HEK293 (cell line): ENCODE data around the gene NTN3.

Source experiments
- PRDM1 ChIP-seq: fragments of 450-650 bp; formaldehyde crosslinking; IDR thresholded peaks from 2 replicates; pipeline ENCODE4; 2016; ENCODE audit warnings: missing biosample characterization, missing genetic modification characterization
- TRIM28 ChIP-seq: IDR thresholded peaks from 2 replicates; pipeline ENCODE4 v1.6.1; 2011; ENCODE audit warnings: low read length, control low read depth, borderline replicate concordance
- ZNF223 ChIP-seq: fragments of 450-650 bp; formaldehyde crosslinking; IDR thresholded peaks from 2 replicates; pipeline ENCODE4 v1.5.1; 2016; ENCODE audit warnings: missing biosample characterization, missing genetic modification characterization
- ZNF274 ChIP-seq, 2 experiments: fragments of 200-500 bp in 1 of 2; fragments of 450-650 bp in 1 of 2; sonication (Bioruptor generic) in 1 of 2; formaldehyde crosslinking in 1 of 2; IDR thresholded peaks; 2 replicates each; pipeline versions ENCODE4 v1.5.1 to v1.6.1; 2014 to 2016; ENCODE audit warnings: borderline replicate concordance in 1 of 2, inconsistent platforms in 1 of 2, low read length in 1 of 2, missing biosample characterization in 1 of 2, missing genetic modification characterization in 1 of 2
- ZNF391 ChIP-seq: fragments of 450-650 bp; formaldehyde crosslinking; IDR thresholded peaks from 2 replicates; pipeline ENCODE4 v1.5.1; 2016; ENCODE audit warnings: low read depth, missing biosample characterization, missing genetic modification characterization, borderline replicate concordance
- ZNF600 ChIP-seq: fragments of 450-650 bp; formaldehyde crosslinking; IDR thresholded peaks from 2 replicates; pipeline ENCODE4 v1.5.1; 2016; ENCODE audit warnings: missing biosample characterization, missing genetic modification characterization
- ZNF707 ChIP-seq: fragments of 450-650 bp; formaldehyde crosslinking; IDR thresholded peaks from 2 replicates; pipeline ENCODE4 v1.5.1; 2016; ENCODE audit warnings: missing biosample characterization, missing genetic modification characterization
- ZSCAN16 ChIP-seq: fragments of 450-650 bp; formaldehyde crosslinking; IDR thresholded peaks from 2 replicates; pipeline ENCODE4 v1.5.1; 2016; ENCODE audit warnings: missing biosample characterization, missing genetic modification characterization
- ZSCAN5A ChIP-seq: fragments of 450-650 bp; formaldehyde crosslinking; IDR thresholded peaks from 2 replicates; pipeline ENCODE4 v1.5.1; 2016; ENCODE audit warnings: missing biosample characterization, missing genetic modification characterization
- TF ChIP-seq, protein P1 (sequence below): fragments of 450-650 bp; IDR thresholded peaks from 2 replicates; pipeline ENCODE4 v1.5.1; 2018; ENCODE audit warnings: missing biosample characterization, mild to moderate bottlenecking, missing genetic modification characterization
- TF ChIP-seq, protein P2 (sequence below): fragments of 450-650 bp; formaldehyde crosslinking; IDR thresholded peaks from 2 replicates; pipeline ENCODE4 v1.5.1; 2016; ENCODE audit warnings: missing biosample characterization, missing genetic modification characterization

DNA sequence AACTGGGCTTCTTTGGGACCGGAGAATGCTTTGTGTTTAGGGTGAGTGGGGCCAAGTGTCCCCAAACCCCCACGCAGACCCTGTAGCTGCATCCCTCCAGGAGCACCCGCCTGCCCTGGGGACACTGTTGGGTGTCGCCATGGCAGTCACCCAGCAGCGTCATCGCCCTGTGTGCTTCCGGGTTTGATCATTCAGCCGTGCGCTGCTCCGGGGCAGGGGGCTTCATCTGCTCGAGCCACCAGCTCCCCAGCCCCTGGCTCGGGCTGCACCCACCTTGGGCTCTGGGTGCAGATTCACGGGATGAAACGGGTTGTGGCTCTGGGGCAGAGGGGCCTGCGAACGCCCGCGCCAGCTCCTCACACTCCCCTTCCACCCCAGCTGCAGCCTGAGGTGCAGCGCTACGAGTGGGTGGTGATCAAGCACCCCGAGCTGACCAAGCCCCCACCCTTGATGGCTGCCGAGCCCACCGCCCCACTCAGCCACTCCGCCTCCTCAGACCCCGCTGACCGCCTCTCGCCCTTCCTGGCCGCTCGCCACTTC is 28.9 kb downstream of the NTN3 start:
- TF ChIP-seq TRIM28 (no peak), ZNF600 (no peak), ZNF707 (no peak), ZNF391 (no peak), ZSCAN16 (tag by site-specific recombination) (no peak), ZNF223 (tag by site-specific recombination) (no peak), ZNF274 (IDR thresholded peaks at IDR 0.05; ENCODE audit: low read length) (no peak), ZNF274 (tag by site-specific recombination; IDR thresholded peaks at IDR 0.05; ENCODE audit: borderline replicate concordance) (no peak), ZSCAN5A (no peak), PRDM1 (tag by site-specific recombination) (no peak)
- TF ChIP-seq, protein P1, sequence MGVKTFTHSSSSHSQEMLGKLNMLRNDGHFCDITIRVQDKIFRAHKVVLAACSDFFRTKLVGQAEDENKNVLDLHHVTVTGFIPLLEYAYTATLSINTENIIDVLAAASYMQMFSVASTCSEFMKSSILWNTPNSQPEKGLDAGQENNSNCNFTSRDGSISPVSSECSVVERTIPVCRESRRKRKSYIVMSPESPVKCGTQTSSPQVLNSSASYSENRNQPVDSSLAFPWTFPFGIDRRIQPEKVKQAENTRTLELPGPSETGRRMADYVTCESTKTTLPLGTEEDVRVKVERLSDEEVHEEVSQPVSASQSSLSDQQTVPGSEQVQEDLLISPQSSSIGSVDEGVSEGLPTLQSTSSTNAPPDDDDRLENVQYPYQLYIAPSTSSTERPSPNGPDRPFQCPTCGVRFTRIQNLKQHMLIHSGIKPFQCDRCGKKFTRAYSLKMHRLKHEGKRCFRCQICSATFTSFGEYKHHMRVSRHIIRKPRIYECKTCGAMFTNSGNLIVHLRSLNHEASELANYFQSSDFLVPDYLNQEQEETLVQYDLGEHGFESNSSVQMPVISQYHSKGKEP (tag by site-specific recombination), result no peak
- TF ChIP-seq, protein P2, sequence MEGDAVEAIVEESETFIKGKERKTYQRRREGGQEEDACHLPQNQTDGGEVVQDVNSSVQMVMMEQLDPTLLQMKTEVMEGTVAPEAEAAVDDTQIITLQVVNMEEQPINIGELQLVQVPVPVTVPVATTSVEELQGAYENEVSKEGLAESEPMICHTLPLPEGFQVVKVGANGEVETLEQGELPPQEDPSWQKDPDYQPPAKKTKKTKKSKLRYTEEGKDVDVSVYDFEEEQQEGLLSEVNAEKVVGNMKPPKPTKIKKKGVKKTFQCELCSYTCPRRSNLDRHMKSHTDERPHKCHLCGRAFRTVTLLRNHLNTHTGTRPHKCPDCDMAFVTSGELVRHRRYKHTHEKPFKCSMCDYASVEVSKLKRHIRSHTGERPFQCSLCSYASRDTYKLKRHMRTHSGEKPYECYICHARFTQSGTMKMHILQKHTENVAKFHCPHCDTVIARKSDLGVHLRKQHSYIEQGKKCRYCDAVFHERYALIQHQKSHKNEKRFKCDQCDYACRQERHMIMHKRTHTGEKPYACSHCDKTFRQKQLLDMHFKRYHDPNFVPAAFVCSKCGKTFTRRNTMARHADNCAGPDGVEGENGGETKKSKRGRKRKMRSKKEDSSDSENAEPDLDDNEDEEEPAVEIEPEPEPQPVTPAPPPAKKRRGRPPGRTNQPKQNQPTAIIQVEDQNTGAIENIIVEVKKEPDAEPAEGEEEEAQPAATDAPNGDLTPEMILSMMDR (tag by site-specific recombination), result no peak
